ENCODE measurements around the gene DTNB. TPM values are rescaled to one million over a fixed set of nuclear protein-coding genes. Genes with fewer than 3 reads are reported as not detected.

DTNB gene
- total and polyA plus RNA-seq, 2 donors (not counting 3 experiments of a cell fraction or from before 2014, with no cell fraction given) = 11.5 to 17.0 TPM

DNA sequence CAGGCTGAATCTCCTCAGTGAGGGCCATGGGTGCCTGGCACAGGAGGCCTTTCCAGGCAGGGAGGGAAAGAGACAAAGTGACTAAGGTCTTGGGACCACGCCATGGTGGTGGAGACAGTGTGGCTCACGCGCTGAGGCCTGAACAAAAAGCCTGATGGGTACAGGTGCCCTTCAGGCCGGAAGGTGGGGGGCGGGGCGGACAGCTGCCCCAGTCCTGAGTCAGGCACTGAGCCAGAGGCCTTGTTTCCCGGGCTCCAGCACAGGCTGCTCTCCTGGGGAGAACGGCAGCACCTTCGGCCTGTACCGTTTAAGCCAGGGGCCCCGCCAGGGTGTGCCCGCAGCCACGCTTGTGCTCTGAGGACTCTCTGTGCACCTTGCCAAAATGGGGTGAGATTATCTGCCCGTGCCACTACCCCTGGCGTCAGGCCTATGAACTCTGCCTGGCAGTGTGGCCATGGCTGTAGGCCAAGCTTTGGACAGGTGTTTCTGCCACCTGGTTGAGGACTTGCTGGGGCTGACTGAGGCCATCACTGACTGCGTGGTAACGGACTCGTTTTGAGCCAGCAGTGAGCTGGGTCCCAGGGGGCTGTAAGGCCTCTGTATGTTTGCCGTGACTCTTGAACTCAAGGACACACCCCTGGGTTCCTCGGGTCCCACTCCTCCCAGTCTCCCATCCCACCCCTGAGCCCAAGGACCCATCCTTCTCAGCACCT is 300.0 kb downstream of the DTNB start:
- H3K27me3 ChIP-seq (ENCODE audit: control insufficient read depth in 2 of 2, insufficient read depth in 2 of 2, low read length in 2 of 2) = peaks cover 0 to 4% of the 10 kb centered on the region in 2 experiments
- H3K4me1 ChIP-seq (ENCODE audit: control insufficient read depth, extremely low read depth, insufficient read depth, low read length) = peaks cover 11% of the 10 kb centered on the region
- dilution Hi-C loops (cut with MboI; ENCODE audit: extremely low pct_ligation_motif_present, low sequenced_read_pairs) (no loop called here), intact Hi-C loops (cut with micrococcal nuclease) (no loop called here)
- H3K4me2 ChIP-seq (ENCODE audit: insufficient read depth, low read length) = no peak overlapping the region
- H3K79me2 ChIP-seq (ENCODE audit: control insufficient read depth, insufficient read depth, low read length) = no peaks in the 10 kb centered on the region
- H4K20me1 ChIP-seq (replicated peaks; ENCODE audit: control insufficient read depth, extremely low read depth, insufficient read depth, low read length) = no peaks in the 10 kb centered on the region
- no peak overlapping the region for H3K4me3 ChIP-seq (replicated peaks in 1 of 3; ENCODE audit: insufficient read depth in 1 of 3, low read depth in 1 of 3, low read length in 3 of 3)
- CTCF ChIA-PET = interaction anchor here (1.4 to 3.7 kb wide), 2 partner anchors 12 kb away, joined by 4 to 27 read pairs; no protein-coding TSS in a partner anchor
- POLR2A ChIA-PET = no interaction called here
- no peaks in the 10 kb centered on the region for H3K9me3 ChIP-seq (replicated peaks; ENCODE audit: control insufficient read depth, insufficient read depth, low read length)
- FAIRE-seq (no peak), DNase-seq (ENCODE audit: low read depth, low spot score) (no peak)
- no peak overlapping the region for H3K9ac ChIP-seq (replicated peaks; ENCODE audit: extremely low read depth, insufficient read depth, low read length)
- H3K27ac ChIP-seq (ENCODE audit: insufficient read depth, low read depth, low read length) = no peak overlapping the region
- no peak overlapping the region for H2AFZ ChIP-seq (ENCODE audit: low read depth, low read length)
- H3K9me1 ChIP-seq (replicated peaks; ENCODE audit: control insufficient read depth, extremely low read depth, insufficient read depth, low read length) = no peaks in the 10 kb centered on the region
- no peaks in the 10 kb centered on the region for H3K36me3 ChIP-seq (ENCODE audit: control insufficient read depth in 2 of 2, extremely low read depth in 1 of 2, insufficient read depth in 2 of 2, low read length in 2 of 2)
- TF ChIP-seq, protein P1, sequence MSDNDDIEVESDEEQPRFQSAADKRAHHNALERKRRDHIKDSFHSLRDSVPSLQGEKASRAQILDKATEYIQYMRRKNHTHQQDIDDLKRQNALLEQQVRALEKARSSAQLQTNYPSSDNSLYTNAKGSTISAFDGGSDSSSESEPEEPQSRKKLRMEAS (IDR thresholded peaks at IDR 0.05; ENCODE audit: insufficient read depth, insufficient read length) = no peak
- no peak for TF ChIP-seq FOS (IDR thresholded peaks at IDR 0.05; ENCODE audit: borderline replicate concordance, insufficient read depth, low read length)
- TF ChIP-seq, protein P2, sequence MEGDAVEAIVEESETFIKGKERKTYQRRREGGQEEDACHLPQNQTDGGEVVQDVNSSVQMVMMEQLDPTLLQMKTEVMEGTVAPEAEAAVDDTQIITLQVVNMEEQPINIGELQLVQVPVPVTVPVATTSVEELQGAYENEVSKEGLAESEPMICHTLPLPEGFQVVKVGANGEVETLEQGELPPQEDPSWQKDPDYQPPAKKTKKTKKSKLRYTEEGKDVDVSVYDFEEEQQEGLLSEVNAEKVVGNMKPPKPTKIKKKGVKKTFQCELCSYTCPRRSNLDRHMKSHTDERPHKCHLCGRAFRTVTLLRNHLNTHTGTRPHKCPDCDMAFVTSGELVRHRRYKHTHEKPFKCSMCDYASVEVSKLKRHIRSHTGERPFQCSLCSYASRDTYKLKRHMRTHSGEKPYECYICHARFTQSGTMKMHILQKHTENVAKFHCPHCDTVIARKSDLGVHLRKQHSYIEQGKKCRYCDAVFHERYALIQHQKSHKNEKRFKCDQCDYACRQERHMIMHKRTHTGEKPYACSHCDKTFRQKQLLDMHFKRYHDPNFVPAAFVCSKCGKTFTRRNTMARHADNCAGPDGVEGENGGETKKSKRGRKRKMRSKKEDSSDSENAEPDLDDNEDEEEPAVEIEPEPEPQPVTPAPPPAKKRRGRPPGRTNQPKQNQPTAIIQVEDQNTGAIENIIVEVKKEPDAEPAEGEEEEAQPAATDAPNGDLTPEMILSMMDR (IDR thresholded peaks at IDR 0.05; ENCODE audit: extremely low read depth in 1 of 2, insufficient read depth in 1 of 2, low read depth in 1 of 2, low read length in 2 of 2) = no peak
- TF ChIP-seq JUN (IDR thresholded peaks at IDR 0.05; ENCODE audit: borderline replicate concordance, insufficient read depth, insufficient read length, low read depth) = no peak
- no peak for TF ChIP-seq EZH2 (IDR thresholded peaks at IDR 0.05; ENCODE audit: borderline replicate concordance, low read depth, low read length, severe bottlenecking)
- TF ChIP-seq GATA2 (IDR thresholded peaks at IDR 0.05; ENCODE audit: insufficient read depth, insufficient read length, low read depth, low read length) = no peak
- no peak for TF ChIP-seq MYC (IDR thresholded peaks at IDR 0.05; ENCODE audit: low read depth, low read length)
- no peak for TF ChIP-seq POLR2AphosphoS5 (IDR thresholded peaks at IDR 0.05; ENCODE audit: insufficient read depth, low read depth, low read length)
- no peak for TF ChIP-seq POLR2A (IDR thresholded peaks at IDR 0.05; ENCODE audit: low read depth, low read length)
- no TSS peak for BruUV-seq (replicated peaks)
